A673 (cell line): ENCODE data around the gene CTLA4. TPM values are rescaled to one million over a fixed set of nuclear protein-coding genes. Genes with fewer than 3 reads are reported as not detected.

Experiments used
- BruUV-seq: library from RNA; stranded (reverse); fragments of 400-500 nt; replicated peaks from 2 replicates; lab custom pipeline; 2021; lab: Mats Ljungman, UMichigan
- CTCF ChIA-PET: fragments of 300-600 bp; sonication (Branson Sonifier 250); formaldehyde crosslinking; loops from one replicate; lab custom pipeline; 2022; ENCODE audit warnings: antibody characterized with exemption; lab: Charles Lee
- POLR2A ChIA-PET: fragments of 300-600 bp; sonication (Branson Sonifier 250); formaldehyde crosslinking; loops from one replicate; lab custom pipeline; 2022; ENCODE audit warnings: antibody characterized with exemption; ENCODE audit not compliant: low non-redundant PET; lab: Charles Lee
- DNase-seq: peaks from one replicate; pipeline ENCODE4 v3.0.0-alpha.2; 2015; ENCODE audit warnings: low spot score
- H3K27ac ChIP-seq: fragments of 200-600 bp; sonication (generic); 2 replicates; pipeline ENCODE4 v1.5.1; 2016; ENCODE audit warnings: mixed run types, low read depth, mild to moderate bottlenecking, mixed read lengths, antibody characterized with exemption, low read length; ENCODE audit not compliant: poor library complexity, severe bottlenecking
- H3K27me3 ChIP-seq: fragments of 200-600 bp; sonication (generic); replicated peaks from 2 replicates; pipeline ENCODE4 v1.6.1; 2017; ENCODE audit warnings: mixed run types, low read depth, mild to moderate bottlenecking, mixed read lengths, antibody characterized with exemption, low read length; ENCODE audit not compliant: insufficient read depth, poor library complexity
- H3K36me3 ChIP-seq: fragments of 200-600 bp; sonication (generic); 2 replicates; pipeline ENCODE4 v1.6.1; 2016; ENCODE audit warnings: mixed run types, mild to moderate bottlenecking, mixed read lengths, antibody characterized with exemption, low read length; ENCODE audit not compliant: insufficient read depth, poor library complexity, severe bottlenecking
- H3K4me1 ChIP-seq: fragments of 200-600 bp; sonication (generic); 2 replicates; pipeline ENCODE4 v1.6.1; 2017; ENCODE audit warnings: mixed run types, mild to moderate bottlenecking, mixed read lengths, antibody characterized with exemption, low read length; ENCODE audit not compliant: insufficient read depth, poor library complexity, severe bottlenecking
- H3K4me3 ChIP-seq: fragments of 200-600 bp; sonication (generic); 2 replicates; pipeline ENCODE4 v1.5.1; 2016; ENCODE audit warnings: low read depth, mixed run types, mild to moderate bottlenecking, mixed read lengths, low read length; ENCODE audit not compliant: poor library complexity, severe bottlenecking
- H3K9me3 ChIP-seq: fragments of 200-600 bp; sonication (generic); 2 replicates; pipeline ENCODE4 v1.6.1; 2016; ENCODE audit warnings: mixed run types, low read depth, mild to moderate bottlenecking, mixed read lengths, antibody characterized with exemption, low read length; ENCODE audit not compliant: poor library complexity, severe bottlenecking
- EZH2 ChIP-seq: fragments of 200-600 bp; sonication (generic); IDR thresholded peaks from 2 replicates; pipeline ENCODE4 v1.6.1; 2017; ENCODE audit warnings: borderline replicate concordance, low read depth, mild to moderate bottlenecking, mixed read lengths, antibody characterized with exemption, low read length; ENCODE audit not compliant: poor library complexity, severe bottlenecking
- intact Hi-C: fragments of 100-400 bp; cut with micrococcal nuclease; formaldehyde crosslinking; loops from one replicate; pipeline ENCODE4 v1.10.0; 2022; ENCODE audit not compliant: unreplicated experiment
- total RNA-seq: library from RNA; stranded (reverse); gene quantifications from 2 replicates; pipeline ENCODE4 v1.2.3, GENCODE V29; 2021
- TF ChIP-seq, protein P1 (sequence below): fragments of 300-800, 200-600 bp; sonication (generic); conservative IDR thresholded peaks from 2 replicates; pipeline ENCODE4 v1.5.1; 2017; ENCODE audit warnings: low read depth, mild to moderate bottlenecking, antibody characterized with exemption, low read length, moderate library complexity, mixed read lengths

Gene CTLA4
- total RNA-seq, 1 experiment from 2014 or later = not detected

- no TSS peak for BruUV-seq
- CTCF ChIA-PET = no interaction called here
- Histone ChIP-seq H3K4me3 (no peak overlapping the region), H3K27me3 (no peaks in the 10 kb centered on the region), H3K27ac (no peak overlapping the region), H3K36me3 (no peaks in the 10 kb centered on the region), H3K9me3 (peaks cover 8% of the 10 kb centered on the region), H3K4me1 (peaks cover 3% of the 10 kb centered on the region)
- TF ChIP-seq, protein P1, sequence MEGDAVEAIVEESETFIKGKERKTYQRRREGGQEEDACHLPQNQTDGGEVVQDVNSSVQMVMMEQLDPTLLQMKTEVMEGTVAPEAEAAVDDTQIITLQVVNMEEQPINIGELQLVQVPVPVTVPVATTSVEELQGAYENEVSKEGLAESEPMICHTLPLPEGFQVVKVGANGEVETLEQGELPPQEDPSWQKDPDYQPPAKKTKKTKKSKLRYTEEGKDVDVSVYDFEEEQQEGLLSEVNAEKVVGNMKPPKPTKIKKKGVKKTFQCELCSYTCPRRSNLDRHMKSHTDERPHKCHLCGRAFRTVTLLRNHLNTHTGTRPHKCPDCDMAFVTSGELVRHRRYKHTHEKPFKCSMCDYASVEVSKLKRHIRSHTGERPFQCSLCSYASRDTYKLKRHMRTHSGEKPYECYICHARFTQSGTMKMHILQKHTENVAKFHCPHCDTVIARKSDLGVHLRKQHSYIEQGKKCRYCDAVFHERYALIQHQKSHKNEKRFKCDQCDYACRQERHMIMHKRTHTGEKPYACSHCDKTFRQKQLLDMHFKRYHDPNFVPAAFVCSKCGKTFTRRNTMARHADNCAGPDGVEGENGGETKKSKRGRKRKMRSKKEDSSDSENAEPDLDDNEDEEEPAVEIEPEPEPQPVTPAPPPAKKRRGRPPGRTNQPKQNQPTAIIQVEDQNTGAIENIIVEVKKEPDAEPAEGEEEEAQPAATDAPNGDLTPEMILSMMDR = no peak
- TF ChIP-seq EZH2 = no peak
- DNase-seq = no peak
- POLR2A ChIA-PET = no interaction called here
- intact Hi-C loops = no loop called here
Measured at GRCh38 chr2:203898657-203899056, 31.1 kb downstream of the CTLA4 start.

GRCh38 chr2:203900253-203900652 is 32.7 kb downstream of the CTLA4 start:
- intact Hi-C loops = loop anchor here (10.0 kb wide), 1 partner anchor 445 kb away; no protein-coding TSS in a partner anchor
- H3K27ac ChIP-seq = no peak overlapping the region
- peaks cover 8% of the 10 kb centered on the region for H3K9me3 ChIP-seq
- no peaks in the 10 kb centered on the region for H3K36me3 ChIP-seq
- ChIA-PET CTCF (no interaction called here), POLR2A (no interaction called here)
- H3K4me1 ChIP-seq = peaks cover 3% of the 10 kb centered on the region
- TF ChIP-seq, protein P1 = no peak
- no peak for TF ChIP-seq EZH2
- no TSS peak for BruUV-seq
- H3K27me3 ChIP-seq = no peaks in the 10 kb centered on the region
- DNase-seq = no peak
- H3K4me3 ChIP-seq = no peak overlapping the region

DNA sequence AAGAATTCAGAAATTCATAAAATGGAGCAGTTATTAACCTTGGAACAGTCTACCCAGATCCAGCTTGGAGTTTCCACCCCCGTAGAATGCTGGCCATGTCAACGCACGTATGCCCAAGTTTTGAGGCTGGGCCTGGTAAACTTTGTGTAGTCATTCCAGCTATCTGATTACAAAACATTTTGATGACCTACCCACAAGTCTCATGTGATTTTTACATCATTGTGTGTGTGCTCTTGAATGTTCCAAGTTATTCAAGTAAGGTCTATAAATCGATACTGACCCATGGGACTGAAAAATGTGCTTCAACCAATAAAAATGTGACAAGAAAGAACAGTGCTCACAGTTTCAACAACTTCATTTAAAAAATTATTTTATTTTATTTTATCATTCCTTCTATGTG is 36.5 kb downstream of the CTLA4 start:
- no peak for TF ChIP-seq EZH2
- TF ChIP-seq, protein P1 = no peak
- CTCF ChIA-PET = no interaction called here
- peaks cover 8% of the 10 kb centered on the region for H3K9me3 ChIP-seq
- H3K27me3 ChIP-seq = no peaks in the 10 kb centered on the region
- peaks cover 3% of the 10 kb centered on the region for H3K4me1 ChIP-seq
- no peak for DNase-seq
- POLR2A ChIA-PET = interaction anchor here (0.7 kb wide), 1 partner anchor 17 kb away, joined by 3 read pairs; no protein-coding TSS in a partner anchor
- no peaks in the 10 kb centered on the region for H3K36me3 ChIP-seq
- no peak overlapping the region for H3K4me3 ChIP-seq
- H3K27ac ChIP-seq = no peak overlapping the region
- BruUV-seq = no TSS peak
- intact Hi-C loops = loop anchor here (10.0 kb wide), 1 partner anchor 449 kb away; no protein-coding TSS in a partner anchor
